Activated CD4-positive, alpha-beta memory T cell treated with anti-CD3 and anti-CD28 coated beads for 36 hours (primary cell): Measurements from ENCODE around the gene MRI1. TPM values are rescaled to one million over a fixed set of nuclear protein-coding genes. Genes with fewer than 3 reads are reported as not detected.
"Not testable (repeated sequence)": the region's sequence is repeated elsewhere in the genome, so short reads cannot be mapped to it uniquely, and the experiment has no call there.

Experiments
- CTCF ChIA-PET: fragments of 350-600 bp; sonication (Branson Sonifier 250); formaldehyde crosslinking; loops from one replicate; lab custom pipeline; 2021; ENCODE audit warnings: antibody characterized with exemption, inconsistent platforms; lab: Charles Lee
- POLR2A ChIA-PET: fragments of 350-600 bp; sonication (Branson Sonifier 250); formaldehyde crosslinking; loops from one replicate; lab custom pipeline; 2021; ENCODE audit warnings: antibody characterized with exemption; lab: Charles Lee
- DNase-seq: peaks from one replicate; pipeline ENCODE4 v3.0.0-alpha.2; 2020
- H3K27ac Mint-ChIP-seq: one replicate; pipeline ENCODE4 v1.8.0; 2021; ENCODE audit warnings: mixed read lengths
- H3K27me3 Mint-ChIP-seq: one replicate; pipeline ENCODE4 v1.8.0; 2021; ENCODE audit warnings: mixed read lengths
- H3K36me3 Mint-ChIP-seq: one replicate; pipeline ENCODE4 v1.8.0; 2021; ENCODE audit warnings: mixed read lengths
- H3K4me1 Mint-ChIP-seq: one replicate; pipeline ENCODE4 v1.8.0; 2021; ENCODE audit warnings: low read depth, mixed read lengths
- H3K4me3 Mint-ChIP-seq: one replicate; pipeline ENCODE4 v1.8.0; 2021; ENCODE audit warnings: mild to moderate bottlenecking, mixed read lengths
- H3K9me3 Mint-ChIP-seq: one replicate; pipeline ENCODE4 v1.8.0; 2021; ENCODE audit warnings: mixed read lengths
- intact Hi-C: fragments of 100-400 bp; cut with micrococcal nuclease; formaldehyde crosslinking; loops from one replicate; pipeline ENCODE4 v1.15.1; 2023
- total RNA-seq, 2 experiments: library from RNA; stranded (reverse); gene quantifications; one replicate each; pipeline ENCODE4 v1.2.3, GENCODE V29; 2021

Gene MRI1
- total RNA-seq, 2 experiments from 2014 or later, result 17.7 to 19.3 TPM

DNA sequence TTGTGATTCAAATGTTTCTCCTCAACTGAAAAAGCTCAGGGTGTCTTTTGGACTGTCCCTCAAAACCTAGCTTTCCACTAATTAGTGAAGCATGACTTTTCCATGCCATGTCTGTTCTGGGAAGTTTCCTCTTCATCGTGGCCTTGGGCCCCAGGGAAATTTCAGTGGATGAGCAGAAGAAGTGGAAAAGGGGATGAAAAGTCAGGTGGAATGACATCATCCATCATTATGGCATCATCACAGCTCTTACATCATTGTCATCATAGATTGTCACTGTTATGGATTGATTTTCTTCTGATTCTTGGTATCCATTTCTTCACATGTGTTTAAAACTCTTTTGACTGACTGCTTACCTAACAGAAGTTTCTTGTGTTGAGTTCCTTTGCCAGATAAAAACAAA is 26.2 kb upstream of the MRI1 start:
- Mint-ChIP-seq H3K27me3 (no peaks in the 10 kb centered on the region), H3K9me3 (no peaks in the 10 kb centered on the region), H3K4me3 (no peak overlapping the region), H3K27ac (no peak overlapping the region), H3K4me1 (no peaks in the 10 kb centered on the region), H3K36me3 (no peaks in the 10 kb centered on the region)
- ChIA-PET POLR2A (no interaction called here), CTCF (interaction anchor here (0.6 kb wide), 1 partner anchor 265 kb away, joined by 3 read pairs; no protein-coding TSS in a partner anchor)
- DNase-seq, result no peak
- intact Hi-C loops, result no loop called here

DNA sequence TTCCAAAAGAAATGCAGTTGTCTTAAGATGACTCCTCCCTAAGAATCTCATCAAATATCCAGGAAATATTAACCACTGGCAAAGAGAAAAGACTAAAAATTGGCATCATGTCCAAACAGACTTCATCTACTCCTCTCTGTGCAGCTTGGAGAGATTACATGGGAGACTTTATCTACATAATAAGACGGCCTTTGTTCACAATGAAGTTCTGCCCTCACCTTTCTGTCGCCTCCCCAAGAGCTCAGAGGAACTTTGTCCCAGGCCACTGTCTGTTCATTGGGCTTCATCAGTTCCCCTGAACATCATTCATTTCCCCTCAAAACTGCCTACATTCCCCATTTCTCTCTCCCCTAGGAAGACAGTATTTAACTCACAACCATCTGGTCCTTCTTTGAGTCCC is 22.4 kb upstream of the MRI1 start:
- H3K4me3 Mint-ChIP-seq, result no peak overlapping the region
- H3K9me3 Mint-ChIP-seq, result peaks cover 1% of the 10 kb centered on the region
- H3K36me3 Mint-ChIP-seq, result no peaks in the 10 kb centered on the region
- H3K27ac Mint-ChIP-seq, result no peak overlapping the region
- ChIA-PET POLR2A (no interaction called here), CTCF (no interaction called here)
- no peaks in the 10 kb centered on the region for H3K27me3 Mint-ChIP-seq
- DNase-seq, result no peak
- peaks cover 1% of the 10 kb centered on the region for H3K4me1 Mint-ChIP-seq
- intact Hi-C loops, result no loop called here

DNA sequence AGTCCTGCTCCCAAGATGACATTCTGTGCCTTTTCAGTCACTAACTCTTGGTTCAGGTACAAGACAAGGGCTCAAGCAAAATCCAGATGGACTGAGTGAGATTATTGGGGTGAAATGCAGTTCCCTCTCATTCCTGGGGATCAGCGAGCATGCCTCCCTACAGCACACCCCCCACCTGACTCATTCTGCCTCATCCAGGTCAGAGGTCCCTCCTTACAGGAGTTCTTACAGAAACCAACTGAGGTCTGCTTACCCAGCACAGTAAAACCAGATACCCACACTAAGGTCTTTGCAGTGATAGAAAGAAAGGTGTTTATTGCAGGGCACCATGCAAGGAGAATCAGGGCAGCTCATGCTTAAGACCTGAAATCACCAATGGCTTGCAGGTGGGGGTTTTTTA is 21.6 kb upstream of the MRI1 start:
- no peak overlapping the region for H3K27ac Mint-ChIP-seq
- no peaks in the 10 kb centered on the region for H3K36me3 Mint-ChIP-seq
- no peak overlapping the region for H3K4me3 Mint-ChIP-seq
- CTCF ChIA-PET, result no interaction called here
- intact Hi-C loops, result no loop called here
- POLR2A ChIA-PET, result no interaction called here
- DNase-seq, result no peak
- H3K27me3 Mint-ChIP-seq, result no peaks in the 10 kb centered on the region
- peaks cover 8% of the 10 kb centered on the region for H3K4me1 Mint-ChIP-seq
- peaks cover 7% of the 10 kb centered on the region for H3K9me3 Mint-ChIP-seq

- intact Hi-C loops, result no loop called here
- POLR2A ChIA-PET, result no interaction called here
- no peak overlapping the region for H3K27ac Mint-ChIP-seq
- peaks cover 7% of the 10 kb centered on the region for H3K9me3 Mint-ChIP-seq
- CTCF ChIA-PET, result interaction anchor here (1.0 kb wide), 1 partner anchor 466 kb away, joined by 3 read pairs; no protein-coding TSS in a partner anchor
- H3K4me3 Mint-ChIP-seq, result no peak overlapping the region
- H3K4me1 Mint-ChIP-seq, result peaks cover 18% of the 10 kb centered on the region
- H3K27me3 Mint-ChIP-seq, result no peaks in the 10 kb centered on the region
- no peaks in the 10 kb centered on the region for H3K36me3 Mint-ChIP-seq
- no peak for DNase-seq
Observed at GRCh38 chr19:13744174-13744573, 20.1 kb upstream of the MRI1 start.

- peak overlapping the region; percentile 92 for H3K4me3 Mint-ChIP-seq
- no peaks in the 10 kb centered on the region for H3K27me3 Mint-ChIP-seq
- H3K4me1 Mint-ChIP-seq, result peaks cover 28% of the 10 kb centered on the region
- DNase-seq, result no peak
- H3K36me3 Mint-ChIP-seq, result peaks cover 3% of the 10 kb centered on the region
- intact Hi-C loops, result loop anchor here (1.0 kb wide), 1 partner anchor 16 kb away; no protein-coding TSS in a partner anchor
- H3K27ac Mint-ChIP-seq, result peak overlapping the region; percentile 28
- ChIA-PET CTCF (interaction anchor here (0.9 to 2.2 kb wide), 5 partner anchors 15 to 1672 kb away, joined by 3 to 11 read pairs (median 4); partner anchors contain the start of gene C19orf53), POLR2A (interaction anchor here (1.0 to 2.6 kb wide), 4 partner anchors 16 to 99 kb away, joined by 3 to 14 read pairs (median 8); partner anchors contain the start of gene C19orf53)
- H3K9me3 Mint-ChIP-seq, result peaks cover 7% of the 10 kb centered on the region
Observed at GRCh38 chr19:13747098-13747453, 17.2 kb upstream of the MRI1 start.

DNA sequence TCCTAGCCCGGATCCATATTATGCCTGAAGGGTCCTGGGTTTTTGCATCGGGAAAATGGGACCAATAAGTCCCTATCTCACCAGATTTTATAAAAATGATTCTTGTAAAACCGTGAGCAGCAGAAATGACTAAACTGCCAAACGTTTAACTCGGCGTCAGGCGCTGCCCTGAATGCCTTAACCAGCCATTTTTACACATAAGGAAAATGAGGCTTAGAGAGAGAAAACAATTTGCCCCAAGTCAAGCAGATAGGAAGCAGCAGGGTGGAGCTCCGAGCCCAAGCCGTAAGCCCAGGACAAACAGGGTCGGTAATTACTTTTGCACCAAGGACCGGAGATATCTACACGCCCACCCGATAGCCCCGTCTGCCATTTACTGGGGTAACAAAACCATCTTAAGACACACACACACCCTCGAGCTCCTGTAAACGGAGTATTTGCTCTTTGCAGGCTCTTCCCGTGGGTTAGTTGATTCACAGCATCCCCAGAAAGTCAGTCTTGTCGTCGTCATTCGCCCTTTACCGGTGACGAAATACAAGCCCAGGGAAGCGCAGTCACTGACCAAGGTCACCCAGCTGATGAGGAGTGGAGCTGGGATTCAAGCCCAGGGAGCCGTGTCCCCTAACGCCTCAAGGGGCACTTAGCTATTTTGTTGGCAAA is 16.0 kb upstream of the MRI1 start:
- intact Hi-C loops, result no loop called here

DNA sequence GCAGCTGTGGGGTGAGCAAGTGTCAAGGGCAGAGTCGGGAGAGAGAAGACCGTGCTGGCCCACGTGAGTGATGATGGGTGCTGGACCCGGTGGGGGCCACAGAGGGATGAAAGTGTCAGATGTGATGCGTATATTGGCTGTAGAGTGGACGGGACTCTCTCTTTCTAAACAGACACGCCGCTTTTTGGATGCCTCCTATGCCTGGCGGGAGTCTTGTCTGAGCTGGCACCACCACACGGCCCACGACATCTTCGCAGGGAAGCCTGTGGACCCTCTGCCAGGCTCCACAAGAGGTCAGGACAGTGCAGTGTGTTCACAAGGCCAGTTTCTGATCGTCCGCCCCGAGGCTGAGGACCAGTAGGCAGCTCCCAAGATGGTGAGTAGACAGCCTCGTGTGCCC is 12.9 kb upstream of the MRI1 start:
- ChIA-PET CTCF (no interaction called here), POLR2A (no interaction called here)
- no peak for DNase-seq

More for the DNA sequence above, 16.0 kb upstream of the MRI1 start:
- Mint-ChIP-seq H3K27me3 (no peaks in the 10 kb centered on the region), H3K36me3 (peaks cover 7% of the 10 kb centered on the region), H3K4me3 (peak overlapping the region; percentile 92), H3K9me3 (peaks cover 7% of the 10 kb centered on the region), H3K27ac (peak overlapping the region; percentile 82), H3K4me1 (peaks cover 28% of the 10 kb centered on the region)
- ChIA-PET CTCF (interaction anchor here (0.9 to 2.2 kb wide), 8 partner anchors 17 to 1671 kb away, joined by 3 to 14 read pairs (median 4); partner anchors contain the start of gene C19orf53), POLR2A (interaction anchor here (0.7 to 2.6 kb wide), 9 partner anchors 16 to 113 kb away, joined by 3 to 14 read pairs (median 5); partner anchors contain the start of genes C19orf53, MRI1 and ZSWIM4)
- peak; percentile 49 for DNase-seq

DNA sequence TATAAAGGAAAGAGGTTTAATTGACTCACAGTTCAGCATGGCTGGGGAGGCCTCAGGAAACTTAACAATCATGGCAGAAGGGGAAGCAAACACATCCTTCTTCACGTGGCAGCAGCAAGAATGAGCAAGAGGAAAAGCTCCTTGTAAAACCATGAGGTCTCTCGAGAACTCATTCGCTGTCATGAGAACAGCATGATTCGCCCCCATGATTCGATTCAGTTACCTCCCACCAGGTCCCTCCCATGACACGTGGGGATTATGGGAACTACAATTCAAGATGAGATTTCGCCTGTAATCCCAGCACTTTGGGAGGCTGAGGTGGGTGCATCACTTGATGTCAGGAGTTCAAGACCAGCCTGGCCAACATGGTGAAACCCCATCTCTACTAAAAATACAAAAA is 10.7 kb upstream of the MRI1 start:
- H3K27me3 Mint-ChIP-seq, H3K9me3 Mint-ChIP-seq, DNase-seq, H3K4me3 Mint-ChIP-seq, CTCF ChIA-PET, intact Hi-C loops, H3K27ac Mint-ChIP-seq: not testable (repeated sequence)
- POLR2A ChIA-PET, result interaction anchor here (0.7 kb wide), 1 partner anchor 22 kb away, joined by 3 read pairs; no protein-coding TSS in a partner anchor
- Mint-ChIP-seq H3K4me1 (peaks cover 15% of the 10 kb centered on the region), H3K36me3 (peaks cover 37% of the 10 kb centered on the region)

More for the DNA sequence above, 12.9 kb upstream of the MRI1 start:
- H3K36me3 Mint-ChIP-seq, result peaks cover 23% of the 10 kb centered on the region
- no peak overlapping the region for H3K4me3 Mint-ChIP-seq
- H3K27me3 Mint-ChIP-seq, result no peaks in the 10 kb centered on the region
- no peak overlapping the region for H3K27ac Mint-ChIP-seq
- H3K9me3 Mint-ChIP-seq, result peaks cover 7% of the 10 kb centered on the region
- peaks cover 28% of the 10 kb centered on the region for H3K4me1 Mint-ChIP-seq
- intact Hi-C loops, result no loop called here

DNA sequence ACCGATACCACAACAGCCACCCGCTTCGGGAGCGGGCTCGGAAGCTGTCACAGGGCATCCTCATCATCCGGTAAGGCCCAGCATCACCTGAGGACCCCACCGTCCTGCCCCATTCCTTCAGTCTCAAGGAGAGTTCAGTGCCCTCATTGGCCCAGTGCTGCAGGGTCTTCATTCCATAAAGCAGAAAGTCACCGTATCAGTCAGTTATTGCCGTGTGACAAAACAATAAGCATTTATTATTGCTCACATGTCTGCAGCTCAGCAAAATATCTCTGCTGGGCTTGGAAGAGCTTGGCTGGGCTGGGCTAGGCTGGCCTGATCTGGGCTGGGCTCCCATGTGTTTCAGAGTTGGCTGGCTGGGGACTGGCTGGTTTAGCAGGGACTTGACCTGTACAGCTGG is 8.1 kb upstream of the MRI1 start:
- DNase-seq, result no peak
- Mint-ChIP-seq H3K9me3 (no peaks in the 10 kb centered on the region), H3K27me3 (no peaks in the 10 kb centered on the region), H3K4me3 (no peak overlapping the region), H3K4me1 (no peaks in the 10 kb centered on the region), H3K36me3 (peaks cover 37% of the 10 kb centered on the region), H3K27ac (no peak overlapping the region)
- intact Hi-C loops, result no loop called here
- CTCF ChIA-PET, result no interaction called here
- POLR2A ChIA-PET, result interaction anchor here (0.6 kb wide), 1 partner anchor 517 kb away, joined by 5 read pairs; no protein-coding TSS in a partner anchor

- intact Hi-C loops, result no loop called here
- H3K9me3 Mint-ChIP-seq, result no peaks in the 10 kb centered on the region
- H3K4me3 Mint-ChIP-seq, result no peak overlapping the region
- H3K4me1 Mint-ChIP-seq, result no peaks in the 10 kb centered on the region
- peaks cover 42% of the 10 kb centered on the region for H3K36me3 Mint-ChIP-seq
- no peak for DNase-seq
- POLR2A ChIA-PET, result no interaction called here
- CTCF ChIA-PET, result no interaction called here
- no peaks in the 10 kb centered on the region for H3K27me3 Mint-ChIP-seq
- no peak overlapping the region for H3K27ac Mint-ChIP-seq
Observed at GRCh38 chr19:13757805-13758772, 6.2 kb upstream of the MRI1 start.

DNA sequence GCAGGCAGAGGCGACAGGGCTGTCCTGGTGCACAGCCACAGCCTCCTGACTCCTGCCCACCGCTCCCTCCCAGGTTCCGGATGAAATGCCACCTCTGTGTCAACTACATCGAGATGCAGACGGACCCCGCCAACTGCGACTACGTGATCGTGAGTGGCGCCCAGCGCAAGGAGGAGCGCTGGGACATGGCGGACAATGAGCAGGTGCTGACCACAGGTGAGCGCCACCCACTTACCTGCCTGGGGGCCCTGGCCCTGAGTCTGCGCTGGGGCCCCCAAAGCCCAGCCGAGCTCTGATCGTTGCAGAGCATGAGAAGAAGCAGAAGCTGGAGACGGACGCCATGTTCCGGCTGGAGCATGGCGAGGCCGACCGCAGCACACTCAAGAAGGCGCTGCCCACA is 5.5 kb upstream of the MRI1 start:
- Mint-ChIP-seq H3K4me1 (peaks cover 3% of the 10 kb centered on the region), H3K27ac (no peak overlapping the region), H3K27me3 (no peaks in the 10 kb centered on the region), H3K4me3 (no peak overlapping the region), H3K36me3 (peaks cover 41% of the 10 kb centered on the region), H3K9me3 (no peaks in the 10 kb centered on the region)
- intact Hi-C loops, result no loop called here
- CTCF ChIA-PET, result no interaction called here
- DNase-seq, result no peak
- POLR2A ChIA-PET, result no interaction called here

- Mint-ChIP-seq H3K4me3 (no peak overlapping the region), H3K27ac (no peak overlapping the region), H3K36me3 (peaks cover 31% of the 10 kb centered on the region), H3K9me3 (no peaks in the 10 kb centered on the region), H3K4me1 (peaks cover 11% of the 10 kb centered on the region), H3K27me3 (no peaks in the 10 kb centered on the region)
- ChIA-PET CTCF (no interaction called here), POLR2A (no interaction called here)
- DNase-seq, result no peak
- intact Hi-C loops, result no loop called here
Observed at GRCh38 chr19:13761423-13761822, 2.9 kb upstream of the MRI1 start.
